Activated CD4-positive, alpha-beta memory T cell treated with anti-CD3 and anti-CD28 coated beads, Interleukin-2, amount 10 ng/mL, durations not matched to agents 7 days and 5 days (primary cell): Measurements from ENCODE around the gene HOXC5. TPM values are rescaled to one million over a fixed set of nuclear protein-coding genes. Genes with fewer than 3 reads are reported as not detected.

Experiments used
- CTCF ChIA-PET: fragments of 350-600 bp; sonication (Branson Sonifier 250); formaldehyde crosslinking; loops from one replicate; lab custom pipeline; 2021; ENCODE audit warnings: antibody characterized with exemption, inconsistent platforms; lab: Charles Lee
- POLR2A ChIA-PET: fragments of 350-600 bp; sonication (Branson Sonifier 250); formaldehyde crosslinking; loops from one replicate; lab custom pipeline; 2021; ENCODE audit warnings: antibody characterized with exemption; lab: Charles Lee
- DNase-seq: peaks from one replicate; pipeline ENCODE4 v3.0.0-alpha.2; 2020
- H3K27ac Mint-ChIP-seq: one replicate; pipeline ENCODE4 v1.8.0; 2021; ENCODE audit warnings: mild to moderate bottlenecking, mixed read lengths
- H3K27me3 Mint-ChIP-seq: one replicate; pipeline ENCODE4 v1.8.0; 2021; ENCODE audit warnings: mixed read lengths
- H3K36me3 Mint-ChIP-seq: one replicate; pipeline ENCODE4 v1.8.0; 2021; ENCODE audit warnings: low read depth, mixed read lengths
- H3K4me1 Mint-ChIP-seq: one replicate; pipeline ENCODE4 v1.8.0; 2021; ENCODE audit warnings: mixed read lengths
- H3K4me3 Mint-ChIP-seq: one replicate; pipeline ENCODE4 v1.8.0; 2021; ENCODE audit warnings: mild to moderate bottlenecking, mixed read lengths
- H3K9me3 Mint-ChIP-seq: one replicate; pipeline ENCODE4 v1.8.0; 2021; ENCODE audit warnings: mixed read lengths
- total RNA-seq, 2 experiments: library from RNA; stranded (reverse); gene quantifications; one replicate each; pipeline ENCODE4 v1.2.3, GENCODE V29; 2021

The HOXC5 gene
- total RNA-seq, 2 experiments from 2014 or later, result not detected

DNA sequence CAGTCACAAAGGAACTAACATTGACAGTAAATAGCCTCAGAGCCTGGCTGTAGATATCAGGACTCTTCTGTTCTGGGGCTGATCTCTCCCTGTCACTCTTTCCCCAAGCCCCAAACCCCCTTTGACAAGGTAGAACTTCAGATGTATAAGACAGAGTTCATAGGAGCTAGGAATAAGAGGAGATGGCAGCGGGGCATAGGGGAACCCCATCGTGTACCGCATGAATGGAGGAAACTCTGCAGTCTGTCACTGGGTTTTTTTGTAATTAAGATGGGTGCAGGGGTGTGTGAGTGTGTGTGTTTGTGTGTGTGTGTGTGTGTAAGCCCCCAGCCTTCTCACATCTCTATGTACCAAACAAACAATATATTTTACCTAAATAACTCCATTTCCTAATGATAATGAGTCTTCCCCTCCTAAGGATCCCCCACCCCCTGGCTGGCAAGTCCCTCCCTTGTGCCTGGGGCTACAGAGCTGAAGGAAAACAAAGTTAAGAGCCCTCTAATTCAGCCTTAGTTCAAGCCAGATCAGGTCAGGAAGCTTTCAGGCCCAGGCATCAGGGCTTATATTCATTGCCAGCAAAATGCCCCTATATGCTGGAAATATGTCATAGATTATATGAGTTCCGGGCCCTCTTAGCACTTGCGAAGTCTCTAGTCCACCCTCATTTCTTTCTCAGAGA is 11.7 kb downstream of the HOXC5 start:
- no peak for DNase-seq
- POLR2A ChIA-PET, result no interaction called here
- CTCF ChIA-PET, result interaction anchor here (1.1 to 2.4 kb wide), 2 partner anchors 12 to 157 kb away, joined by 3 to 7 read pairs; partner anchors contain the start of gene HOXC5
- peaks cover 8% of the 10 kb centered on the region for H3K4me1 Mint-ChIP-seq
- H3K4me3 Mint-ChIP-seq, result no peak overlapping the region
- H3K27ac Mint-ChIP-seq, result no peak overlapping the region
- no peaks in the 10 kb centered on the region for H3K9me3 Mint-ChIP-seq
- H3K36me3 Mint-ChIP-seq, result no peaks in the 10 kb centered on the region
- H3K27me3 Mint-ChIP-seq, result peaks cover 88% of the 10 kb centered on the region

DNA sequence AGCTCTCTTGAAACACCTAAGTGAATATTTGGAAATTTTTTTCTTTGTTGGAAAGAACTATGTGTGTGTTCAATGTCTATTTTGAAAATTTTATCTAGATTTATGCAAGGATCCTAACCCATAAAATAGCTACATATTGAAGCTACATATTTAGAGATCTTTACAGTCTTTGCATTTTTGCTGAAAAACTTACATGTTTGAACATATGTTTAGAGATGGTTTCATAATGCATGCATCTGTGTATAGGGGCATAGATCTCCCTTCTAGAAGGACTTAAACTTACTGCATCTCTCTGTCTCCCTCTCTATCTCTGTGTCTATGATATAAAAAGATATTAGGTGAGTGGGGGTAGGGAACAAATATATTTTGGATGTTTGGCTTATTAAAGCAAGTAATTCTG is 12.6 kb downstream of the HOXC5 start:
- H3K27ac Mint-ChIP-seq, result no peak overlapping the region
- no peaks in the 10 kb centered on the region for H3K9me3 Mint-ChIP-seq
- peaks cover 88% of the 10 kb centered on the region for H3K27me3 Mint-ChIP-seq
- H3K36me3 Mint-ChIP-seq, result no peaks in the 10 kb centered on the region
- POLR2A ChIA-PET, result no interaction called here
- H3K4me1 Mint-ChIP-seq, result peaks cover 14% of the 10 kb centered on the region
- no peak for DNase-seq
- H3K4me3 Mint-ChIP-seq, result no peak overlapping the region
- CTCF ChIA-PET, result interaction anchor here (0.5 to 2.4 kb wide), 3 partner anchors 13 to 156 kb away, joined by 3 to 7 read pairs (median 3); partner anchors contain the start of gene HOXC5

DNA sequence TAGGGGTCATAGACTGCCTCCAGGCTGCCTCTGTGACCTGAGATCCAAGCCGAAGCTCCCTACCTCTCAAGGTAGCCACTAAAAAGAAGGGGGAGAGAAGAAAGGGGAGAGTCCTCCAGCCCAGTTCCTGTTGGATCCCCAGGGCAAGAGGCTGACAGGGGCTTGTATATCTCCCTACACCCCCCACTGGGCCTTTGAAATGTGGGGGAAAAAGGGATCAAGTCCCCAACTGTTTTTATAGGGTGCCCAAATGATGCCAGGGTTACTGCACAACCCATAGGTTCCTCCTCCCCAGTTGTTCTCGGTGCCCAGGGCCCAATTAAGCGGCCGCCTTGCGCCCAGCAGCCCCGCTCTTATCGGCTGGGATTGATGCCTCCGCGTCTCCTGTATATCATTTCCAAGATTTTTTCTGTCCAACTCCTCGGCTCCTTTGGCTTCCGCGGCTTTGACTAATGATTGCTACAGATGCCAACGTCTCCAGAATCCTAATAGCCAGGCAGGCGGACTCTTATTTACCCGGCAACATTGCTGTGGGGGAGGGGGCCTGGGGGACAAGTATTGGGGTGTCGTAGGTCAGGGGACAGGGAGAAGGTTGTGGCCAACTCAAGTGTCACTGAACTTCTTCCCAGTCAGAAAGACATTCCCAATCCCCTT is 13.1 kb downstream of the HOXC5 start:
- Mint-ChIP-seq H3K36me3 (no peaks in the 10 kb centered on the region), H3K9me3 (no peaks in the 10 kb centered on the region), H3K27me3 (peaks cover 90% of the 10 kb centered on the region), H3K27ac (no peak overlapping the region), H3K4me3 (no peak overlapping the region), H3K4me1 (peaks cover 15% of the 10 kb centered on the region)
- DNase-seq, result no peak
- POLR2A ChIA-PET, result no interaction called here
- CTCF ChIA-PET, result interaction anchor here (0.5 to 1.1 kb wide), 2 partner anchors 152 to 155 kb away, joined by 3 read pairs; no protein-coding TSS in a partner anchor

DNA sequence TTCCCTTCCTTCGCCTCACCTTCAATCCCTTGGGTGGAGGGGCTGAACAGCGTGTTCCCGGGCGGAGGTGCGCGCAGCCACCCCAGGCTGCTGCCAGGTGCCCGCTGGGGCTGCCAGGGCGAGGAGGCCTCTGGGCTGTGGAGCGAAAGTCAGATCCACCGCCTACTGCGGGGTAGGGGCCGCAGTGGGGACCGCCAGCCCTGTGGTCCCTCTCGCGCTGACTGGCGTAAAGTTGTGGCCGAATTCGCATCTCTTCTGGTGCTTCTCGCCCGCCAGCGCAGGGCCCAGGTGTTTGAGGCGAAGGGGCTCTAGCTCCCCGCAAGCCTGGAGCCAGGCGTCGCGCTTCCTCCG is 13.9 kb downstream of the HOXC5 start:
- Mint-ChIP-seq H3K4me1 (peaks cover 16% of the 10 kb centered on the region), H3K27ac (no peak overlapping the region), H3K4me3 (no peak overlapping the region), H3K36me3 (no peaks in the 10 kb centered on the region), H3K27me3 (peaks cover 93% of the 10 kb centered on the region), H3K9me3 (no peaks in the 10 kb centered on the region)
- ChIA-PET POLR2A (no interaction called here), CTCF (no interaction called here)
- no peak for DNase-seq

DNA sequence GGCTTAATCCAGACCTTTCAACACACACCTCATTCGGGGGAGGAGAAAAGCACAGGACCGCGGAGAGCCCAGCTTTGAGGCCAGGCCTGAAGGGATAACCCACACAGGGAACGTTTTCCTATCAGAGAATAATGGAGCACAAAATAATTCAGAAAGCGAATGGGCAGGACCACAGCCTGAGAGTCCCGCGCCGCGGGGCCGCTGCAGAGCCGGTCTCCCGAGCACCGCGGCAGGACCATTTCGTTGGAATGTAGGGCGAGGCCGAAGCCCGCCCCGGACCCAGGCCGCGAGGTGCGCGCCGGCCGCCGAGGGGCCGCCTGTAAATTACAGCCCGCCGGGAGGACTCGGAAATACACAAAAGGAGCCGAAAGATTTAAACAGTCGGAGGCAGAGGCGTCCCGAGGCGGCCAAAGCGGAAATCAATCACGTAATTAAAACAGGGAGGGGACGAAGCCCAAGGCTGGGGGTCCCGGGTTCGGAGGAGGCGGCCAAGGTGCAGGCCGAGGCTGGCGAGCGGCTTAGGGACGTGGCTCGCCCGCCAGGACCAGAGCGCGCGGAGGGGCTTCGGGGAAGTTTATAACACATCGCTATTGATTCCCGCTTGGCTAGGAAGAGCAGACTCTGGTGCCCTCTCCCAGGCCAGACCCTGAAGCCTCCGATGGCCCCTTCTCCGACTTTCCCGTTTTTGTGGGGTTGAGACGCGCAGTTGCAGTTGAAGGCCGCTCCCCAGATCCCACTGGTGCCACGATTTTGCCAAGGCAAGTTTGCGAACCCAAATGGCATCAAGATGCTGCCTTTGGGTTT is 14.5 kb downstream of the HOXC5 start:
- H3K4me3 Mint-ChIP-seq, result no peak overlapping the region
- no peak for DNase-seq
- CTCF ChIA-PET, result interaction anchor here (0.5 kb wide), 1 partner anchor 152 kb away, joined by 7 read pairs; no protein-coding TSS in a partner anchor
- POLR2A ChIA-PET, result no interaction called here
- H3K27me3 Mint-ChIP-seq, result peaks cover 96% of the 10 kb centered on the region
- H3K9me3 Mint-ChIP-seq, result no peaks in the 10 kb centered on the region
- no peak overlapping the region for H3K27ac Mint-ChIP-seq
- peaks cover 18% of the 10 kb centered on the region for H3K4me1 Mint-ChIP-seq
- H3K36me3 Mint-ChIP-seq, result no peaks in the 10 kb centered on the region

DNA sequence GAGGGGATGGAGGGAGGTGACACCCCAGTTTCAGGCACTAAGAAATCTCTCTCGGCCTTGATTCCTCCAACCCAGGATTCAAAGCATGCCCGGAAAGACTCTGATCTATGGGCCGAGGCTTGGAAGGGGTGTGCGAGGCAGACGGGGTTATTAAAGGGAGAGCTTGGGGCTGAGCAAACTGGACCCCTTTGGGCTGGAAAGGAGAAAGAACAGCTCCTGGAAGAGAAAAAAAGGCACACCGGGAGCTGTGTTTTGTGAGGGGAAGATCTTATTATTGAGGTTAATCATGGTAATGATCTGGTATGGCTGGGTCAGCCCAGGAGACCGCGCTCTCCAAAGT is 15.1 kb downstream of the HOXC5 start:
- ChIA-PET CTCF (no interaction called here), POLR2A (no interaction called here)
- no peak overlapping the region for H3K4me3 Mint-ChIP-seq
- no peaks in the 10 kb centered on the region for H3K9me3 Mint-ChIP-seq
- H3K36me3 Mint-ChIP-seq, result no peaks in the 10 kb centered on the region
- H3K4me1 Mint-ChIP-seq, result peaks cover 20% of the 10 kb centered on the region
- peaks cover 97% of the 10 kb centered on the region for H3K27me3 Mint-ChIP-seq
- no peak for DNase-seq
- no peak overlapping the region for H3K27ac Mint-ChIP-seq

DNA sequence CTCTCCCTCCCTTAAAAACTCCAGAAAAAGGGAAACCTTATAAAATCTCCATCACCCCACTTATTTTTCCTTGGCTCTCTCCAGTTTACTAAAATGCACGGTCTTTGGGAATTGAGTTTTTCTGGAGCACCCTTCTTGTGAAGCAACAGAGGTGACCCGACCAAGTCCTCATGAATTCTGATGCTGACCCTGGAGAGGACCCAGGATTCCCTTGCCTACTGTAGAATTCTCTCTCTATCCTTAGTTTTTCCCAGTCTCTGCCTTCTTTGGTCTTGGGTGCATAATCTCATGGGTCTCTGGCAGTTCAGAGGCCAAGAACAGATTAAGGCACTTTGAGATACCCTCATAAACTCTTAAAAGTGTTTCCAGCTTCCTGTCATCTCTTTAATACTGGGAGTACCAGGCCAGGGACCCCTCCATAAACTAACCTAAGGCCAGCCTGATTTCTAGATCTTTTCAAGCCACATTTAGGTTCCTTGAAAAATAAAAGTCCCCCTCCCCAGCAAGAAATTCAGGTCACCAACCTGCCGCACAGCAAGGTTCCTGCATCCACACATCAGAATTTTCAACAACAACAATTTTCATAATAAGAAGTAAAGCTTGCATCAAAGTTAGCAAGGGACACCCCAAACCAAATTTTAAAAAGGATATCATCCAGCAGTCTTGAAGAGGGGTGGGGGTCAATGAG is 15.7 kb downstream of the HOXC5 start:
- CTCF ChIA-PET, result no interaction called here
- Mint-ChIP-seq H3K9me3 (no peaks in the 10 kb centered on the region), H3K4me1 (peaks cover 24% of the 10 kb centered on the region), H3K4me3 (no peak overlapping the region), H3K36me3 (no peaks in the 10 kb centered on the region), H3K27me3 (peaks cover 97% of the 10 kb centered on the region), H3K27ac (no peak overlapping the region)
- POLR2A ChIA-PET, result interaction anchor here (0.8 kb wide), 1 partner anchor 23 kb away, joined by 3 read pairs; no protein-coding TSS in a partner anchor
- DNase-seq, result no peak

DNA sequence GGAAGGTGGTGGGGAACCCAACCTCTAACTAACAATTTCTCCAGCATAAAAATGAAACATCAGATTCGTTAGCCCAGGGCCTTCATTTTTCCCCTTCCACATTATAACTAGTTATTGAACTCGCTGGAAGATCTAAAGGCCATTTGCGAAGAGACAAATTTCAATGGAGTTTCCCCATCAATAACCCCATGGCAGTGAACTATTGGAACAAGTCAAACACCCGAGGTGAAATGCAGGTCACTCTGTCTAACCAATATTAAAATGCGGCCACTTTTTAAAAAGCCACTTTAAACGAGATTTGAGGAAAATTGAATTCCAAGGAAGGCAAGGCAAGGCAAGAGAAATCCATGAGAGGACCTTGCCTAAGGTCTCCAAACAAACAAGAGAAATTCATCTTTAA is 16.3 kb downstream of the HOXC5 start:
- H3K9me3 Mint-ChIP-seq, result no peaks in the 10 kb centered on the region
- peaks cover 21% of the 10 kb centered on the region for H3K4me1 Mint-ChIP-seq
- ChIA-PET POLR2A (interaction anchor here (0.8 kb wide), 1 partner anchor 24 kb away, joined by 3 read pairs; no protein-coding TSS in a partner anchor), CTCF (no interaction called here)
- H3K27me3 Mint-ChIP-seq, result peaks cover 97% of the 10 kb centered on the region
- no peak overlapping the region for H3K27ac Mint-ChIP-seq
- no peak for DNase-seq
- no peak overlapping the region for H3K4me3 Mint-ChIP-seq
- H3K36me3 Mint-ChIP-seq, result no peaks in the 10 kb centered on the region

DNA sequence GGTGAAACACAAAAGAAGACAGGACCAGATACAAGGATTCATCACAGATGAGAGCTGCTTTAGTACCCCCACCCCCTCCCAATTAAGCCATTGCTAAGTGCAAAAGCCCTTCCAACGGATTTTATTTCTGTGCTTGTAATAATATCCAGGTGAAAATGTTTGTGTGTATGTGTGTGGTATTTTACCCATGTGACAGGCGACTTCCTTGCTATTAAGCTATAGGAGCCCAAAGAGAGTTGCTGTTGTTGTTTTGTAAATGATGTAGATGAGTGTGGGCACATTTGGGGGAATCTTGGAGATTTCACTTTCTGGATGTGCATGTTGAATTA is 17.6 kb downstream of the HOXC5 start:
- peaks cover 94% of the 10 kb centered on the region for H3K27me3 Mint-ChIP-seq
- no peak overlapping the region for H3K27ac Mint-ChIP-seq
- no peak for DNase-seq
- H3K36me3 Mint-ChIP-seq, result no peaks in the 10 kb centered on the region
- CTCF ChIA-PET, result interaction anchor here (0.6 to 1.3 kb wide), 5 partner anchors 18 to 151 kb away, joined by 3 to 8 read pairs (median 3); partner anchors contain the start of gene HOXC5
- H3K4me3 Mint-ChIP-seq, result peak overlapping the region; percentile 15
- no peaks in the 10 kb centered on the region for H3K9me3 Mint-ChIP-seq
- H3K4me1 Mint-ChIP-seq, result peaks cover 24% of the 10 kb centered on the region
- POLR2A ChIA-PET, result no interaction called here

DNA sequence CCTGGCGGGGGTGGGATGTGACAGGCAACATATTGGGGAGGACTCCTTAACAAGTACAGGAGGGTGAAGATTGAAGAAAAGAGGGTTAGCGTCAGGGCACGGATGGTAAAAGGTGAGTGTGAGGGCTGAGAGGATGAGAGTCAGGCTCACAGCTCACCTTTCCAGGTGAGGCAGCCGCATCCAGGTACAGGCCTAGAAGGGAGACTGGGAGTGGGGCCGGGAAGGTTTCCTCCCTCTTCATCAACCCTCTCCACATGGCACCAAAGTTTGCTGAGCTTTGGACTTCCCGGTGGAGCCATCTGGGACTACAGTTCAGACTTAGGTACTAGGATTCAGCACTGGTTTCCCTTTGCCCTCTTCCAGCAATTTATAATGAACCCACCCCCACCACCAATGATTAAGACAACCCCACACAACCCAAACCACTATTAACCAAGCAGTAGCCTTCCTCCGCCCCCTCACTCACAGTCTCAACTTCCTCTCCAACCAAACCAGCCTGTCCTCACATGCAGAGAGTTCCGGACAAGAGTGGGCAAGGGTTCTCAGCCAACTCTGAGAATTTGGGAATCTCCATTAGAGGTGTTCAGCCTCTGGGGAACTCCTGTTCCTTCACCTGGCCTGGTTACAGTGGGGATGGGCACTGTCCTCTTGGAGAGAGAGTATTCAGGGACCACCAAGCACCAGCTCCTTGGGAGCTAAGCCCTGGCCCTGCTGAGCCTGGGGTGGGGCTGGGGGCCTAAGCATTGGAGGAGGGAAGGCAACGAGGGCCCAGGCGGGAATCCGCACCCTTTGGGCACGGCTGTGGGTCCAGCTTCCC is 18.4 kb downstream of the HOXC5 start:
- H3K36me3 Mint-ChIP-seq, result no peaks in the 10 kb centered on the region
- ChIA-PET POLR2A (interaction anchor here (1.4 kb wide), 1 partner anchor 45 kb away, joined by 3 read pairs; no protein-coding TSS in a partner anchor), CTCF (interaction anchor here (0.6 to 1.3 kb wide), 5 partner anchors 18 to 150 kb away, joined by 3 to 8 read pairs (median 3); partner anchors contain the start of gene HOXC5)
- H3K4me1 Mint-ChIP-seq, result peaks cover 24% of the 10 kb centered on the region
- no peaks in the 10 kb centered on the region for H3K9me3 Mint-ChIP-seq
- no peak for DNase-seq
- no peak overlapping the region for H3K27ac Mint-ChIP-seq
- peaks cover 92% of the 10 kb centered on the region for H3K27me3 Mint-ChIP-seq
- no peak overlapping the region for H3K4me3 Mint-ChIP-seq

DNA sequence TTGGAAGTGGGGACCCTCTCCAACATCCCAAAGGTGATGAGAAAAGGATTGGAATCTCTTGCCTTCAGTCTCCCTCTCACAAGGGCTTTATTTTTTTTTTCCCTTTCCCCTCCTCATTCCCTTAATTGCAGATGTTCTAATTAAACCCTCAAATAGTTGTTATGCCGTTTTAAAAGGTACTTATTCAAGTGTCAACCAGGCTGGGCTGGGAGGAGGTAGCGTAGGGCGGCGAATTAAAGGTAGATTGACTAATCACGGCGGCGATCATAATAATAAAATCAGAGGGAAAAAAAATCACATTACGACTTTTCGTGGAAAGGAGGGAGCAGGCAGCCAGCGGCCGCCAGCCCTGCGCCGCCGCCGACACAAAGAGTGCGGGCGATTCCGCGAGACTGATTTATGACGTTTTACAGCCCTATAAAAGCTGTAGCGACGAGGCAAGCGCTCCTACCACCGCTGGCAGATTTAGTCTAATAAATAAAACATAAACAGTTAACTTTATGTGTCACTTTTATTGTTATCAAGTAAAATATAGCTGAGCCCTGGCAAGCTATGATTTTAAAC is 19.1 kb downstream of the HOXC5 start:
- no peak overlapping the region for H3K27ac Mint-ChIP-seq

More for the DNA sequence above, 19.1 kb downstream of the HOXC5 start:
- Mint-ChIP-seq H3K9me3 (no peaks in the 10 kb centered on the region), H3K36me3 (no peaks in the 10 kb centered on the region), H3K27me3 (peaks cover 90% of the 10 kb centered on the region), H3K4me3 (no peak overlapping the region), H3K4me1 (peaks cover 24% of the 10 kb centered on the region)
- DNase-seq, result no peak
- POLR2A ChIA-PET, result interaction anchor here (1.3 to 1.4 kb wide), 2 partner anchors 19 to 46 kb away, joined by 3 to 4 read pairs; partner anchors contain the start of gene HOXC5
- CTCF ChIA-PET, result interaction anchor here (0.7 to 3.3 kb wide), 7 partner anchors 19 to 164 kb away, joined by 3 to 18 read pairs (median 4); partner anchors contain the start of gene HOXC5
